Muscle layer of colon (tissue), 2 donors: ENCODE measurements around the gene CIRBP.

Experiments used
- H3K27ac ChIP-seq: one replicate; pipeline ENCODE4 v1.7.0; 2013; ENCODE audit warnings: low read depth, mild to moderate bottlenecking, low read length, moderate library complexity
- H3K27me3 ChIP-seq, 2 donors: one replicate each; pipeline ENCODE4 v1.7.0; 2013; ENCODE audit warnings: low read length in 2 of 2, mild to moderate bottlenecking in 2 of 2; ENCODE audit not compliant: insufficient read depth in 2 of 2, control insufficient read depth in 1 of 2
- H3K36me3 ChIP-seq: one replicate; pipeline ENCODE4 v1.7.0; 2013; ENCODE audit warnings: mild to moderate bottlenecking, low read length; ENCODE audit not compliant: insufficient read depth
- H3K4me1 ChIP-seq: one replicate; pipeline ENCODE4 v1.7.0; 2013; ENCODE audit warnings: mild to moderate bottlenecking, low read length; ENCODE audit not compliant: insufficient read depth
- H3K4me3 ChIP-seq, 2 donors: one replicate each; pipeline ENCODE4 v1.7.0; 2013; ENCODE audit warnings: low read length in 2 of 2, low read depth in 1 of 2, mild to moderate bottlenecking in 1 of 2, moderate library complexity in 1 of 2
- H3K9ac ChIP-seq: one replicate; pipeline ENCODE4 v1.7.0; 2013; ENCODE audit warnings: low read length
- H3K9me3 ChIP-seq: one replicate; pipeline ENCODE4 v1.7.0; 2013; ENCODE audit warnings: mild to moderate bottlenecking, low read length
- donor health status: abdominal sarcoma.
- donor health status: Adenocarcinoma of cecum.

The CIRBP gene

DNA sequence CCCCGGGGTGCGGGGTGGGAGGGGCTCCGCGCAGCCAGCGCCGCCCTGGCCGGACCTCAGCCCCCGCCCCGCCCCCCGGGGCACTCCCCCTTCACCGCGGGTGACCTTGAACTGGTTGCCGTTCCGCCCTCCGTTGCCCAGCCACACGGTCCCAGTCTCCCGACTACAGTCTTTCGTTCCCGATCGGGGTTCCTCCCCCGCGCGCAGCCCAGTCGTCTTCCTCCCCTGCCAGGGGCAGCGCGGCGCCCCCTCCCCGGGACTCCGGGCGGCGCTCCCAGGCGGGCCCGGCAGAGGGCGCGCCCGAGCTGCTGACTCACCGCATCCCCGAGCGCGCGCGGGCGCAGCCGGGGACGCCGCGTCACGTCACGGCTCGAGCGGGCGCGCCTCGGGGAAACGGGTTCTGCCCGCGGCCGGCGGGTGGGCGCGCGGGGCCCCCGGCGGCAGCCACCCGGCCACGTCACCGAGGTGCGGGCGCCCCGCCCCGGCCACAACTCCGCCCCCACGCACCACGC, 20.3 kb upstream of the CIRBP start:
- Histone ChIP-seq H3K9me3 (no peaks in the 10 kb centered on the region), H3K9ac (peak overlapping the region; percentile 39), H3K27ac (peak overlapping the region; percentile 99), H3K36me3 (peaks cover 1% of the 10 kb centered on the region), H3K27me3 (no peaks in the 10 kb centered on the region), H3K4me1 (peaks cover 40% of the 10 kb centered on the region), H3K4me3 (peak overlapping the region; percentile 61 to 63)

DNA sequence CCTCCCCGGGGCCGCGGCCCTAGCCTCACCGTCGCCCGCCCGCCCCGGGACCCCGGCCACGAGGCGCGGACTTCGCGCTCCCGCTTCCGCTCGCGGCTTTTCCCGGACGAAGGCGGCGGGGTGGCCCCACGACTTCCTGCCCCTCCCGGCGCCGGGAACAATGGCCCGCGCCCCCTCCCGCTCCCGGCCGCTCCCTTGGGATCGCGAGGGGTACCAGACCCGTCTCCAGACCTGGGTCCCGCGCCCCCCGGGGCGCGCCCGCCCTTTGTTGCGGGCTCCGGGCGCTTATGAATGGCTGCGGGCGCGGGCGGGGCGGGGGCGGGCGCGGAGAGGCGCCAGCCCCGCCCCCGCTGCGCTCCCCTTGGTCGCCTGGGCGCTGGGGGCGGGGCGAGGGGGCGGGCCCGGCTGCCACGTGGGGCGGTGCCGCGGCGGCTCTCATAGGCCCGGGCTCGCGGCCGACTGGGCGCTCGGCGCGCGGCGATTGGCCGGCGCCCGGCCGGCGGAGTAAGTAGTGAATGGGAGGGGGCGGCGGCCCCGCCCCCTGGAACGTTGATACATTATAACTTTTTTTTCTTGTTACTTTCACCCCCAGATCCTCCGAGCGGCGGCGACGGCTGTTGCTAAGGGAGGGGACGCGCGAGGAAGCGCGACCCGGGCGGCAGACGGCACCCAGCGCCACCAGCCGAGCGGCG, 19.7 kb upstream of the CIRBP start:
- H3K4me3 ChIP-seq: peak overlapping the region; percentile 53 to 64
- H3K36me3 ChIP-seq: peaks cover 4% of the 10 kb centered on the region
- H3K27ac ChIP-seq: peak overlapping the region; percentile 88
- no peak overlapping the region for H3K9ac ChIP-seq
- H3K9me3 ChIP-seq: no peaks in the 10 kb centered on the region
- peaks cover 40% of the 10 kb centered on the region for H3K4me1 ChIP-seq
- no peaks in the 10 kb centered on the region for H3K27me3 ChIP-seq

DNA sequence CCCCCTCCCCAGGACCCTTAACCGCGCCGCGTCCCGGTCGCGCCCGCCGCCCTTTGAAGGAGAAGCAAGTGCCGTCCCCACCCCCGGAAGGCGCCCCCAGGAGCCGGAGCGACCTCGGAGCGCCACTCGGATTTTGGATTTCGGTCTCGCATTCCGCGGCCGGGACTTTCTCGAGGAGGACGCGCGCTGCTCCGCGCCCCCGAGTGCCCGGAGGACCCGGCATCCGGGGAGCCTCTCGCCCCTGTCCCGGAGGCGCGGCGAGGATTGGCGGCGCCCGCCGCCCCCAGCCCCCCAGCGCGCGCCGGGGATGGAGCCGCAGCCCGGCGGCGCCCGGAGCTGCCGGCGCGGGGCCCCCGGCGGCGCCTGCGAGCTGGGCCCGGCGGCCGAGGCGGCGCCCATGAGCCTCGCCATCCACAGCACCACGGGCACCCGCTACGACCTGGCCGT, 19.1 kb upstream of the CIRBP start:
- H3K9me3 ChIP-seq: no peaks in the 10 kb centered on the region
- H3K27me3 ChIP-seq: no peaks in the 10 kb centered on the region
- peak overlapping the region; percentile 79 for H3K27ac ChIP-seq
- no peak overlapping the region for H3K9ac ChIP-seq
- H3K4me1 ChIP-seq: peaks cover 40% of the 10 kb centered on the region
- peaks cover 9% of the 10 kb centered on the region for H3K36me3 ChIP-seq
- peak overlapping the region; percentile 53 to 64 for H3K4me3 ChIP-seq

DNA sequence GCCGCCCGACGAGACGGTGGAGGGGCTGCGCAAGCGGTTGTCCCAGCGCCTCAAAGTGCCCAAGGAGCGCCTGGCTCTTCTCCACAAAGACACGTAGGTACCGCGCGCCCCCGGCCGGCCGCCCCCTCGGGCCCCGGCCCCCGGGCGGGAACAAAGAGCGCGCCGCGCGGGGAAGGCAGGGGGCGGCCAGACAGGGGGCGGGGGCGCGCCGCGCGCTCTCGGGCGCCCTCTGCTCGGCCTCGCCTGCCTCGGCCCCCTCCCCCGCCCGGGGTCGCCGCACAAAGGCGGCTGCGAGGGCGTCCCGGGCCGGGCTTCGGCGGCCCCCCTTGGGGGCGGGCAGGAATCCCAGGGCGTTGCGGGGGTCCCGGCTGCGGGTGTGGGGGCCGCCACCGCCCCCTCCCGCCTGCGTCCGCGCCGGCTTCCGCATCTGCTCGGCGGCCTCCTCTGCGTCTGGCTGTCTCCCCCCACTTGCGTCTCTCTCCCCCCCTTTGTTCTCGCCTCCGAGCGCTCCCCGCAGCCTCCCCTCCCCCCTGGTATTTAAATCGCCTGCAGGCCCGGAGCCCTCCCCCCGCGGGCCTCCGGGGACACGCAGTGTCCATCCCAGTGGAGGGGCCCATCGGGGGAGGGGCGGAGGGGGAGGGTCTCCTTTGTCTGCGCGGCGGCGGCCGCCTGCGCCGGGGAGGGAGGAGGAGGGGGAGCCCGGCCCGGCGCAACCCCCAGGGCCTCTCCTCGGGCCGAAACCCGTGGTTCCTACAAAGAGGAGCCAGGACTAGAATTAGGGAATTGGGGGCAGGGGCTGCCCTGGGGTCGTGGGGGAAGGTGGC, 18.5 kb upstream of the CIRBP start:
- peak overlapping the region; percentile 43 to 75 for H3K4me3 ChIP-seq
- H3K27me3 ChIP-seq: no peaks in the 10 kb centered on the region
- H3K4me1 ChIP-seq: peaks cover 34% of the 10 kb centered on the region
- H3K9ac ChIP-seq: peak overlapping the region; percentile 78
- no peaks in the 10 kb centered on the region for H3K9me3 ChIP-seq
- H3K27ac ChIP-seq: peak overlapping the region; percentile 100
- peaks cover 16% of the 10 kb centered on the region for H3K36me3 ChIP-seq

DNA sequence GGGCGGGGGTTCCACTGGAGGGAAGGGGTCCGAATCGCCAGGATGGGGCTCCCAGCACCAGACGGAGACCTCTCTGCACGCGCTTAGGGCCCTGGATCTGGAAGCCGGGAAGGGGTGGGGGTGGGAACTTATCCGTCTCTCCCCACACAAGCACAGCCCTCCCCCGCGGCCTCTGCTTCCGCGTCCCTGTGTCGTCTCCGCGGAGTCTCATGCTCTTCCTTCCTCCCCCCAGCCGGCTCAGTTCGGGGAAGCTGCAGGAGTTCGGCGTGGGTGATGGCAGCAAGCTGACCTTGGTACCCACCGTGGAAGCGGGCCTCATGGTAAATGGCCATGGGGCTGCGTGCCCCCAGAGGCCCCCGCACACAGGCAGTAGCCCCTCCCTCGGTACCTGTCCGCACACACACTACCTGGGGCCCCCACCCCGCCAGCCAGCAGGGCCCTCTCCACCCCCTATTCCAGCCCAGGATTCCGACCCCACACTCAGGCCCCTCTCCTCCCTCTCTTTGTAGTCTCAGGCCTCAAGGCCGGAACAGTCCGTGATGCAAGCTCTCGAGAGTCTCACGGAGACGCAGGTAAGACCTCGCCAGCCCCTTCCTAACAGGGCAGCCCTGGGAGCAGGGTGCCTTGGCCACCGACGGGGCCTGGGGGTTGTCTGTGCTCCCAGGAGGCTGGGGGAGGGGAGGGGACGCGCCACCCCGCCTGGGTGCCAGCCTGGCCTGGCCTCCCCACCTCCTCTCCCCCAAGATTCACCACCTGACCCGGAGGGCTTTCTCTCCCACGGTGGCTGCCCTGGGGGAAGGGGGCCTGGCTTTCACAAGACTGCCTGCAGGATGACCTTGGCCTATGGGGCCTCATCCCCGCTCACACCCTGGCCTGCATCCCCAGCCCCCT, 17.6 kb upstream of the CIRBP start:
- Histone ChIP-seq H3K9ac (peak overlapping the region; percentile 78), H3K9me3 (no peaks in the 10 kb centered on the region), H3K36me3 (peaks cover 21% of the 10 kb centered on the region), H3K4me3 (peak overlapping the region; percentile 43 to 75), H3K27ac (peak overlapping the region; percentile 100), H3K4me1 (peaks cover 26% of the 10 kb centered on the region), H3K27me3 (no peaks in the 10 kb centered on the region)

DNA sequence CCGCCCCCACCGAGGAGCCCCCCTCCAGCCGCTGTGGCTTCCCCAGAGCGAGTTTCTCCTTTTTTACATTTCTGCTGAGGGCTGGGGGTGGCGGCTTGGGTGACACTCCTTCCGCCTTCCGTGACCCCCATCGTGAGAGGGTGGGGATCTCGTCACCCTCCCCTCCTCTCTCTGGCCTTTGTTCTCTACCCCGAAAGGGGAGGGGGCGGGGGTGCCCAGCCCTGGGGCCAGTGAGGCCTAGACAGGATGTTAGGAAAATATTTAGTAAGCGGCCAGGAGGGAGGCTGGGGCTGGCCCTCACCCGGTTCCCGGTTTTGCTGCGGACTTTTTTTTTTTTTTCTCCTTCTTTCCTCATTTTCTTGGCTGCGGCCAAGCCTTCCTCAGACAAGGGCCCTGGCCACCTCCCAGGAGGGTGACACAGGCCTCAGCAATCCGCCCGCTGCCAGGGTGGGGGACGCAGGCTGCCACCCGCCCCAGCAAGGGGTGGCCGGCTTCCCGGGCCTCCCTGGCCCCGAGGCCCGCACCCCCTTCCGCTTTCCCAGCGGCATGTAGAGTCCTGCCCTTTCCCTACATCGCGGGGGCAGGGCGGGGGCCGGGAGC, 16.8 kb upstream of the CIRBP start:
- Histone ChIP-seq H3K9ac (peak overlapping the region; percentile 78), H3K4me3 (peak overlapping the region; percentile 43 to 75)

DNA sequence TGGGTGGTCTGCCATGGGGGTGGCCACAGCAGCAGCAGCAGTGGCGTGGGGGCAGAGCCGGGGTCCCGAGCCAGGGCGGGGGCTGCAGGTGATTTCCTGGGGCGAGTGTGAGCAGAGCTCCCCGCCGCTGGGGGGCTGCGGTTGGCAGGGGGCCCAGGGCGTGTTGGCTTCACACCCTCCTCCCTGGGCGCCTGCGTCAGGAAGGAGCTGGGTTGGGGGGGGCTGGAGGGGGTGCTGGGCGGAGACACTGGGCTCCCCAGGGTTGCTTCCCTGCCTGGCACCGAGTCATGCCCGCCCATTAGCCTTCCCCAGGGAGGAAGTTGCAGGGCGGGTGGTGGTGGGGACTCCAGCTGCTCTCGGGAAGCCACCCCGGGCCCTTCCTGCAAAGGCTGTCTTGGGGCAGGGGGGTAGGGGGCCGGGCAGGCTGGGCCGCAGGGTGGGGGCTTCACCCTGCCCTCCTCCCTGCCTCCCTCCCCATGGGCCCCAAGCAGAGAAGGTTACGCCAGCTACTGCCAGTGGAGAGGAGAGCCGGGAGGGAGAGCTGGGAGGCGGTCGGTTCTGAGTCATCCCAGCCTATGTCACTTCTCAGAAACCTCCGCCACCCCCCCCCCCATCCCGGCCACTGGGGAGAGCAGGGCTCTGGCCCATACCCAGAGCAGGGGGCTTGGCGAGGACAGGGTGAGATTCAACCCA, 16.2 kb upstream of the CIRBP start:
- Histone ChIP-seq H3K9me3 (no peaks in the 10 kb centered on the region), H3K27me3 (no peaks in the 10 kb centered on the region), H3K36me3 (peaks cover 34% of the 10 kb centered on the region), H3K4me1 (peaks cover 20% of the 10 kb centered on the region), H3K4me3 (peak overlapping the region; percentile 43 to 75), H3K27ac (peak overlapping the region; percentile 100), H3K9ac (peak overlapping the region; percentile 80)

More for the DNA sequence above, 16.8 kb upstream of the CIRBP start:
- H3K27ac ChIP-seq: peak overlapping the region; percentile 100
- H3K4me1 ChIP-seq: peaks cover 25% of the 10 kb centered on the region
- H3K27me3 ChIP-seq: no peaks in the 10 kb centered on the region
- H3K36me3 ChIP-seq: peaks cover 27% of the 10 kb centered on the region
- no peaks in the 10 kb centered on the region for H3K9me3 ChIP-seq

DNA sequence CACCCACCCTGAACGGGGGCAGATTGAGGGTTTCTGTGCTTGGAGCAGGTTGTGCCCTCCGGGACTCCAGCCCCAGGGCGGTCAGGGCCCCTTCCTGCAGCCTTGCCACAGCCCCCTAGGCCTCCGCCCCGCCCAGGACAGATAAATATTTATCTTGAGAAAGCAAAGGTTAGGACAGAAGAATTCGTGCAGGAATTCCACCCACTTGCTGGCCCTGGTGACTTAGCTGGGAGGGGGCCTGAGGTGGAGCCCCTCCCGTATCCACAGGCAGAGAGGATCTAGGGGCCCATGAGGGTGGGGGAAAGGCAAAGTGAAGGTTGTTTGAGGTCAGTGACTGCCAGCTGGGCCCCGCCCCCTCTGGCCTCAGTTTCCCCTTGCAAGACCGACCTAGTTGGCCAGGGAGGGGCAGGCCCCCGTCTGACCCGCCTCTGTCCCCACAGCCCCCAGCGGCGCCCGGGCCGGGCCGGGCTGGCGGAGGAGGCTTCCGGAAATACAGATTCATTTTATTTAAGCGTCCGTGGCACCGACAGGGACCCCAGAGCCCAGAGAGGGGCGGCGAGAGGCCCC, 15.5 kb upstream of the CIRBP start:
- H3K36me3 ChIP-seq: peaks cover 39% of the 10 kb centered on the region
- peak overlapping the region; percentile 20 to 66 for H3K4me3 ChIP-seq
- no peaks in the 10 kb centered on the region for H3K9me3 ChIP-seq
- peak overlapping the region; percentile 100 for H3K27ac ChIP-seq
- H3K27me3 ChIP-seq: no peaks in the 10 kb centered on the region
- peaks cover 23% of the 10 kb centered on the region for H3K4me1 ChIP-seq
- peak overlapping the region; percentile 80 for H3K9ac ChIP-seq

DNA sequence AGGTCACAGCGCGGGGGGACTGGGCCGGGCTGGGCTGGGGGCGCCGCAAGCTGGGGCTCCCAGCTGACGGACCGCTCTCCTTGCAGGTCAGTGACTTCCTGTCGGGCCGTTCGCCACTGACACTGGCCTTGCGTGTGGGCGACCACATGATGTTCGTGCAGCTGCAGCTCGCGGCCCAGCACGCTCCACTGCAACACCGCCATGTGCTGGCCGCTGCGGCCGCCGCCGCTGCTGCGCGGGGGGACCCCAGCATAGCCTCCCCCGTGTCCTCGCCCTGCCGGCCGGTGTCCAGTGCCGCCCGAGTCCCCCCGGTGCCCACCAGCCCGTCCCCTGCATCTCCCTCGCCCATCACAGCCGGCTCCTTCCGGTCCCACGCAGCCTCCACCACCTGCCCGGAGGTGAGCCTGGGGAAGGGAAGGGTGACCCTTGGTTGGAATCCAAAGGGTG, 15.0 kb upstream of the CIRBP start:
- Histone ChIP-seq H3K27ac (peak overlapping the region; percentile 100), H3K9ac (peak overlapping the region; percentile 80), H3K9me3 (no peaks in the 10 kb centered on the region), H3K4me1 (peaks cover 23% of the 10 kb centered on the region), H3K27me3 (no peaks in the 10 kb centered on the region), H3K36me3 (peaks cover 39% of the 10 kb centered on the region), H3K4me3 (peak overlapping the region in 1 of 2 donors; percentile 66)
